ENCODE measurements around the gene USH2A.

GRCh38 chr1:216325946-216326345 is 97.3 kb downstream of the USH2A start:
- TF ChIP-seq POLR2AphosphoS5 (IDR thresholded peaks at IDR 0.05) (no peak), EZH2 (IDR thresholded peaks at IDR 0.05; ENCODE audit: borderline replicate concordance, insufficient read depth, low read length, poor library complexity, severe bottlenecking) (no peak), SMC3 (conservative IDR thresholded peaks at IDR 0.05; ENCODE audit: poor library complexity) (no peak), REST (IDR thresholded peaks at IDR 0.05; ENCODE audit: borderline replicate concordance) (no peak), RAD21 (conservative IDR thresholded peaks at IDR 0.05) (no peak)
- TF ChIP-seq, protein P1, sequence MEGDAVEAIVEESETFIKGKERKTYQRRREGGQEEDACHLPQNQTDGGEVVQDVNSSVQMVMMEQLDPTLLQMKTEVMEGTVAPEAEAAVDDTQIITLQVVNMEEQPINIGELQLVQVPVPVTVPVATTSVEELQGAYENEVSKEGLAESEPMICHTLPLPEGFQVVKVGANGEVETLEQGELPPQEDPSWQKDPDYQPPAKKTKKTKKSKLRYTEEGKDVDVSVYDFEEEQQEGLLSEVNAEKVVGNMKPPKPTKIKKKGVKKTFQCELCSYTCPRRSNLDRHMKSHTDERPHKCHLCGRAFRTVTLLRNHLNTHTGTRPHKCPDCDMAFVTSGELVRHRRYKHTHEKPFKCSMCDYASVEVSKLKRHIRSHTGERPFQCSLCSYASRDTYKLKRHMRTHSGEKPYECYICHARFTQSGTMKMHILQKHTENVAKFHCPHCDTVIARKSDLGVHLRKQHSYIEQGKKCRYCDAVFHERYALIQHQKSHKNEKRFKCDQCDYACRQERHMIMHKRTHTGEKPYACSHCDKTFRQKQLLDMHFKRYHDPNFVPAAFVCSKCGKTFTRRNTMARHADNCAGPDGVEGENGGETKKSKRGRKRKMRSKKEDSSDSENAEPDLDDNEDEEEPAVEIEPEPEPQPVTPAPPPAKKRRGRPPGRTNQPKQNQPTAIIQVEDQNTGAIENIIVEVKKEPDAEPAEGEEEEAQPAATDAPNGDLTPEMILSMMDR (IDR thresholded peaks at IDR 0.05; ENCODE audit: poor library complexity, severe bottlenecking): no peak
